HG03439 (cell line): ENCODE data around the gene TUBA3E.
"Not testable (repeated sequence)": the region's sequence is repeated elsewhere in the genome, so short reads cannot be mapped to it uniquely, and the experiment has no call there.

Experiments
- ATAC-seq: cut with Tn5 transposase; IDR thresholded peaks from one replicate; pipeline ENCODE4 v1.9.1; 2021; ENCODE audit warnings: mild to moderate bottlenecking, moderate library complexity; ENCODE audit not compliant: unreplicated experiment

Gene TUBA3E

GRCh38 chr2:130198343-130198742 is at the start of gene TUBA3E:
Gene TUBA3E, minus strand, starts transcription at chr2:130198439. Its CDS starts 79 bp downstream, at chr2:130198360.
- ATAC-seq, result no peak

GRCh38 chr2:130246430-130246829 is 48.2 kb upstream of the TUBA3E start:
- ATAC-seq, result no peak

DNA sequence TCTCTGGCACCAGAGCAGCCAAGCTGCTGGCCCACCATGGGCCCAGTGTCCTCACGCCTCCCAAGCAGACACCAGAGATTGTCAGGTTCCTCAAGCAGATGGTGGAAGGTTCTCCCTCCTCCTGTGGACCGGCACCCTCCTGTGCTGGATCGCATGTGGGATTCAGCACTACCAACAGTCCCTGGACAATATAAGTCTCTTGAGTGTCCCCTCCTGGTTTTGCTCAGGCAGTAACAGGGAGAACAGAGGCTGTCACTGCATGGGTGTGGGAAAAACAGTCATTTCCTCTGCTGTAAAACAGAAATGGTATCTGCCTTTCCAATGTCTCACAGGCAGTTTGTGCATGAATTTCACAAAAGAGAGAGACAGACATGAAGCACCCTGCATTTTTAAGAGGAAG is 47.7 kb upstream of the TUBA3E start:
- no peak for ATAC-seq

DNA sequence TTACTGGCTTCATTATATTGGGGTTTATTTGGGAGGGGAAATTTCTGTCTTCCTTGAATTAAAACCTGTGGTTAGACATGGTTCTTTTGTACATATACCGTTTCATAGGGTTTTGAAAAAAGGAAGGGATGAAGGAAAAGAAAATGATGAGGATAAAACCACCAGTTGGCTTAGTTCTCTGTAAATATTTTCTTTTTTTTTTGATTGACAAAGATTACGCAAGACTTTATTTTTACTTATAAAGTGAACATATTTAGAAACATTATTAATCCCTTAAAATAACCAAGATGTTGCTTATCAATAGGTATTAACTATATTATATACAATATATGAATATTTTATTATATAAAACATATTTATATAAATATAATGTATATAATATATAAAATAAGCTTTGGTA is 45.1 kb upstream of the TUBA3E start:
- no peak for ATAC-seq

GRCh38 chr2:130241041-130241707 is 42.9 kb upstream of the TUBA3E start:
- no peak for ATAC-seq

DNA sequence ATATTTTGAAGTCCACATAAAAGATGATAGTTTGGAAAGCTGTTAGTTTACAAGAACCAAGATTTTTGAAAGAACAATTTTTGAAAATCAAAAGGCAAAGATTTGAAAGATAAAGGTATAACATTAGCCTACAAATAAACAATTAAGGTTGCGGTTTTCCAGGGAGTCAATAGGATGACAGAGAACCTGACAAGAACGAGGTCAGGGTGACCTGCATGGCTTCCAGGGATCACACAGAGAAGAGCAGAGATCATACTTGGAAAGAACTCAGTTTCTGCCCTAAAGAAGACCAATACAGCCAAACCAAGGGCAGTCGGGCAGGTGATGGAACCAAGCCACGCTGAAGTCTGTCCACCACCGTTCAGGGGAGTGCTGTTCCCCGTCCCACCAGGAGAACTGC is 41.3 kb upstream of the TUBA3E start:
- ATAC-seq, result not testable (repeated sequence)

DNA sequence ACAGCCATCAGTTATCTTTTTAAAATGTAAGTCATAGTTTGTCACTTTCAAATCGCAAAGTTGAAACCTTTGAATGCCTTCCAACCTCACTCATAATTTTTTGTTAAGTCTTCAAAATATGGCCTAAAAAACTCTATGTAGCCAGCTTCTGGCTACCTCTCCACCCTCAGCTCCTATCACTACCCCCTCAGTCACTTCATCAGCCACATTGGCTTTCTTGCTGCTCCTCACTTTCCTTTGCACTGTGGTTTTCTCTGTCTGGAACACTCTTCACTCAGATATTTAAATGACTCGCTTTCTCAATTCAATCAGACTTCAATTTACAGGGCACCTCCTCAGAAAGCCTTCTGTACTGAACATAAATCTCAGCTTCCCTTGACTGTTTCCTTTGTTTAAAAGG is 34.8 kb upstream of the TUBA3E start:
- not testable (repeated sequence) for ATAC-seq

DNA sequence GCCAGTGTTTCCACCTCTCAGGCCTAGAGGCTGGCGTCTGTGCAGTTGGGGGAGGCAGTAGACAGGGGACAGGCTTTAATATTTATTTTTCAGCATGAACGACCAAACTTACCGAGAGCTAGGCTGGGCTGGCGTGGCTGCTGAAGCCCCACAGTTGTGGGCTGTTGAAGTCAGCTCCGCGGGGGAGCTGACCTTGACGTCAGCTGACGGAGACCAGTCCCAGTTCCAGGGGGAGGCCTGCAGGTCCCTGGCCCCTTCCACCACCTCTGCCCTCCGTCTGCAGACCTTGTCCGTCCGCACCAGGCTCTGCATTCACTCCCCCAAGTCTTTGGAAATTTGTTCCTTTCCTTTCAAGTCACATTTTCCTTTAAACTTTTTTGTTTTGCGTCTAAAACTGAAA is 33.4 kb upstream of the TUBA3E start:
- ATAC-seq, result no peak

- ATAC-seq, result not testable (repeated sequence)
These were observed 32.7 kb upstream of the TUBA3E start for GRCh38 chr2:130230907-130231306.

GRCh38 chr2:130230376-130230775 is 32.1 kb upstream of the TUBA3E start:
- ATAC-seq, result not testable (repeated sequence)

DNA sequence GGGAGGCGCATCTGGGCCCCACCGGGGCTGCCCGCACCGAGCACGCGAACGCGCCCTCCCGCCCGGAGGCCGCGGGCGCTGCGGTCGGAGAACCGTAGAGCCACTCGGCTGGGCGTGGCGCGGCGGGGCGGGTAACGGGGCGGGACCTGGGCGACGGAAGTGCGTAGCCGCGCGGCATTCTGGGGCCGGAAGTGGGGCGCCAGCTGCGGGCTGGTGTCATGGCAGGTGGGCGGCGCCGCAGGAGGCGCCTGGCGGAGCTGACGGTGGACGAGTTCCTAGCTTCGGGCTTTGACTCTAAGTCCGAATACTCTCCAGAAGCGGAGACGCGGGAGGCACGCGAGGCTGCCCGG is 30.9 kb upstream of the TUBA3E start:
- ATAC-seq, result not testable (repeated sequence)

DNA sequence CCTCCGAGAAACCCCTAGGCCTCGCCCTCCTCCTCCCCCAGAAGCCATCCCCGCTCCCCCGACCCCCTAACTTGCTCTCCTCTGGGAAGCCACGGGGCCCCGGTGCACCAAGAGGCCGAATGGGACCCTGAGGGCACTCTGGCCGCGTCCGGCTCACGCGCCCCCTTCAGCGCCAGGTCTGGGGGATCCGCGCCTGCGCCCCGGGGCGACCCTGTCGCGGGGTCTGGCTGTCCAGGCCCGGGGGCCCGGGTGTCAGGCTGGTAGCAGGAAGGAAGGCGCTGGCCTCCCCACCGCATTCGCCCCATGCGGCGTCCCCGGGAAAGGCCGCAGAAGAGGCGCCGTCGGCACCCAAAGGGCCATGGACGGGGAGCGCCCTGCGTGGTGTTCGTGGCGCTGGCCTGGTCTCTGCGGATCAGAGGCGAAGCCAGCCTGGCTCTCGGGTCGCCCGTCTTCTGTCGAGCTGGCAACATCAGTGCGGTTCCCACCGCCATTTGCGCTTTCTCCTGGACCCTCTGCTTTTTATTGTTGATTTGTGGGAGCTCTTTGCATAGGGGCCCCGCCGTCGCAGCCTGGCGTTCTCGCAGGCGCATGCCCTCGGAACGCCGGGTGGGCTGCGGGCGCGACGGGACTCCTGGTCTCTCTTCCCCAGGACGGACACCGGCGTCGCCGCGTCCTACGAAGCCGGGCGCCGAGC is 30.4 kb upstream of the TUBA3E start:
- not testable (repeated sequence) for ATAC-seq

- ATAC-seq, result not testable (repeated sequence)
These were observed 29.8 kb upstream of the TUBA3E start for GRCh38 chr2:130228005-130228404.

- peak; percentile 94 for ATAC-seq
These were observed 24.3 kb upstream of the TUBA3E start for GRCh38 chr2:130222523-130222922.

DNA sequence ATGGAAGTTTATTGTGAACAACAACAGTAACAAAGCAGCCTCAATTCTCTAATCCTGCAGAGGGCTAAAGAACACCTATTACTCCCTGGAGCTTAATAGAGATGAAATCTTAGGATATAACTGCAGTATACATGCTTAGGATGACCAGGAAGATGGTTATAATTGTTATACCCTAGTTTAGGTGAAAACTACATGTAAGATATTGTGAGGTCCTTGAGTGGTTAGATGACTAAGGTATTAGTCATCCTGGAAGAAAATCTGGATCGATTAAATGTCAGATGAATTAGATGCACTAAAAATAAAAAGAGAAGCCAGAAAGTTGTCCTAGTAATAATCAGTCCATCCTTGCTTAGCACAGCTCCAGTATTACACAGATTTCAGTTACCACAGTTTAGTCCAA is 22.3 kb upstream of the TUBA3E start:
- not testable (repeated sequence) for ATAC-seq

DNA sequence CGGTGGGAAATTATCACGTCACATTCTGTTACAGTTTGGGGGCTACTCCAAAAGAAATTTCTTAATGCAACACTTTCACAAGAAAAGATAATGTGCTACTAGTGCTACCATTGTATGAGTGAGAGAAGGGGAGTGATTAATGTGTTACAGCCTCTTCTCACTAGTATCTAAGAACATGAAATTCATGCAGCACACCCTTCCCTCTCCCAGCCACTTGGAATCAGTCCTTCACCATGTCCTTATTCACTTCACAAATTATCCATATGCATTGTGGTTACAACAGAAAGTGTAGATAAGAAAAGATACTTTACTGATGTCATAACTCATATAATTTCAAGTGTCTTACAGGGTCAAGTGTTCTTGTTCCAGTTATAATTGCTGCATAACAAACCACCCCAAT is 20.9 kb upstream of the TUBA3E start:
- ATAC-seq, result not testable (repeated sequence)

GRCh38 chr2:130207051-130207450 is 8.8 kb upstream of the TUBA3E start:
- ATAC-seq, result not testable (repeated sequence)

DNA sequence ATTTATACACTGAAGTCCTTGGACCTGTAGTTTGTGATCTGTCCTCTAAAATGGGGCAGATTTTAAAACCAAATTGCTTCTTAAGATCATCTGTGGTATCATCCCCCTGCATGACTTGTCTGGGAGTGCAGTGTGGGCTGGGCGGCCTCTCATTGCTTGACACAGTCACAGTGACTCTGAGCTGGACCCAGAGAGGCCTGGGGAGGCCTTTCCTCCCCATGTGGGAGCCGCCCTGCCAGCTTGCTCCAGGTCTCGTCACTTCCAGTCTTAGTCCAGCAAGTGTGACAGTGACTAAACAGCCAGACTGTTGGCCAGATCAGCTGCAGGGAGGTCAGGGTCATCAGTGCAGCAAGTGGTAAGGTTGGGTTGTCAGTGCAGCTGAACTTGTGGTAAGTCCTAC is 4.9 kb upstream of the TUBA3E start:
- not testable (repeated sequence) for ATAC-seq

DNA sequence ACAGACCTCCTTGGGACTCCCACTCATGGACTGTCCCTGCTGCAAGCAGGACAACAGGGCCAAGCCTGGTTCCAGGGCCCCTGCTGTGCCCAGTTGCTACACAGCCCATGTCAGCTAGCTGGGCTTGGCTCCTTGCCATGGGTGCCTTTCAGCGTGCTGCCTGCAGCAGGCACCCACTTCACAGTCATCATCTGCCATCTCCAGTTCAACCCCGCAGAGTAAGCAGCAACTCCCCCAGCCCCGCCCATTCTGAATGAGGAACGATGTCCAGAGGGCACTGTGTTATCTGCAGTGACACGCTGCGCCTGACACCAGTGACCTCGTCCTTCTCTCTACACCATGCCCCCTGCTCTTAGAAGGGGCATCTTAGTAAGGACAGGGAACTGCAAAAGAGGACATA is 4.3 kb upstream of the TUBA3E start:
- ATAC-seq, result not testable (repeated sequence)

- not testable (repeated sequence) for ATAC-seq
These were observed 2.2 kb downstream of the TUBA3E start for GRCh38 chr2:130196052-130196451.

DNA sequence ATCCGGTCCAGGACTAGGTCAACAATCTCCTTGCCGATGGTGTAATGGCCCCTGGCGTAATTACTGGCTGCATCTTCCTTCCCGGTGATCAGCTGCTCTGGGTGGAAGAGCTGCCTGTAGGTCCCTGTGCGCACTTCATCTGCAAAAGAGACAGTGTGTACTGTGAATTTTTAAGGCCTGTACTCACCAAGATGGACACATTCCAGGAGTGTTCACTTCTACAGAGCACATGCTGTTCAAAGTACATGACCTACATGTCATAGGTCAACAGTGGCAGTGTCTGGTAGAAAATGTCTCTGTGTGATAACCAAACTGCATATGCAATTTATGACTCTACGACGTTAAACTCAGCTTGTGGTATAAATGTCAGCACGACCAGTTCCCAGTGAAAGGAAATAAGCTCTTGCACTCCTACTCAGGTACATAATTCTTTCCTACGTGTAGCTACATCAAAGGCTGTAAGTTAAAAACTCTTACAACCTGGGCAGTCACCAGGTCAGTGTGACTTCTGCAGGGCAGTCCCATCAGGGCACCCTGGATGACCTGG is 3.1 kb downstream of the TUBA3E start:
- not testable (repeated sequence) for ATAC-seq

GRCh38 chr2:130193824-130194223 is 4.4 kb downstream of the TUBA3E start:
- ATAC-seq, result not testable (repeated sequence)
